B cell (primary cell): ENCODE results near the gene TTC39C.

Experiments used
- CTCF ChIP-seq: fragments of 200-600 bp; IDR thresholded peaks from one replicate; pipeline ENCODE4 v1.8.0; 2022; ENCODE audit warnings: antibody characterized with exemption, mild to moderate bottlenecking
- EZH2 ChIP-seq: IDR thresholded peaks from 2 replicates; pipeline ENCODE4 v1.6.1; 2012; ENCODE audit warnings: borderline replicate concordance, low read depth, mild to moderate bottlenecking, moderate library complexity, low read length; ENCODE audit not compliant: insufficient read depth, poor library complexity, severe bottlenecking

GRCh38 chr18:23977103-23977502 is 37.5 kb upstream of the TTC39C start:
- TF ChIP-seq EZH2 (no peak), CTCF (no peak)
